Activated naive CD4-positive, alpha-beta T cell treated with anti-CD3 and anti-CD28 coated beads, Interleukin-2, amount 10 ng/mL, durations not matched to agents 7 days and 5 days (primary cell): Measurements from ENCODE around the gene FAM174B.

Source experiments
- CTCF ChIA-PET: fragments of 350-600 bp; sonication (Branson Sonifier 250); formaldehyde crosslinking; loops from one replicate; lab custom pipeline; 2021; ENCODE audit warnings: antibody characterized with exemption; lab: Charles Lee
- DNase-seq: peaks from one replicate; pipeline ENCODE4 v3.0.0-alpha.2; 2020
- H3K27ac Mint-ChIP-seq: one replicate; pipeline ENCODE4 v1.8.0; 2021; ENCODE audit warnings: mild to moderate bottlenecking, moderate library complexity, mixed read lengths
- H3K27me3 Mint-ChIP-seq: one replicate; pipeline ENCODE4 v1.8.0; 2021; ENCODE audit warnings: mild to moderate bottlenecking, mixed read lengths
- H3K36me3 Mint-ChIP-seq: one replicate; pipeline ENCODE4 v1.8.0; 2021; ENCODE audit warnings: mixed read lengths
- H3K4me1 Mint-ChIP-seq: one replicate; pipeline ENCODE4 v1.8.0; 2021; ENCODE audit warnings: mixed read lengths
- H3K4me3 Mint-ChIP-seq: one replicate; pipeline ENCODE4 v1.8.0; 2021; ENCODE audit warnings: mild to moderate bottlenecking, moderate library complexity, mixed read lengths
- H3K9me3 Mint-ChIP-seq: one replicate; pipeline ENCODE4 v1.8.0; 2021; ENCODE audit warnings: mixed read lengths

Gene FAM174B

DNA sequence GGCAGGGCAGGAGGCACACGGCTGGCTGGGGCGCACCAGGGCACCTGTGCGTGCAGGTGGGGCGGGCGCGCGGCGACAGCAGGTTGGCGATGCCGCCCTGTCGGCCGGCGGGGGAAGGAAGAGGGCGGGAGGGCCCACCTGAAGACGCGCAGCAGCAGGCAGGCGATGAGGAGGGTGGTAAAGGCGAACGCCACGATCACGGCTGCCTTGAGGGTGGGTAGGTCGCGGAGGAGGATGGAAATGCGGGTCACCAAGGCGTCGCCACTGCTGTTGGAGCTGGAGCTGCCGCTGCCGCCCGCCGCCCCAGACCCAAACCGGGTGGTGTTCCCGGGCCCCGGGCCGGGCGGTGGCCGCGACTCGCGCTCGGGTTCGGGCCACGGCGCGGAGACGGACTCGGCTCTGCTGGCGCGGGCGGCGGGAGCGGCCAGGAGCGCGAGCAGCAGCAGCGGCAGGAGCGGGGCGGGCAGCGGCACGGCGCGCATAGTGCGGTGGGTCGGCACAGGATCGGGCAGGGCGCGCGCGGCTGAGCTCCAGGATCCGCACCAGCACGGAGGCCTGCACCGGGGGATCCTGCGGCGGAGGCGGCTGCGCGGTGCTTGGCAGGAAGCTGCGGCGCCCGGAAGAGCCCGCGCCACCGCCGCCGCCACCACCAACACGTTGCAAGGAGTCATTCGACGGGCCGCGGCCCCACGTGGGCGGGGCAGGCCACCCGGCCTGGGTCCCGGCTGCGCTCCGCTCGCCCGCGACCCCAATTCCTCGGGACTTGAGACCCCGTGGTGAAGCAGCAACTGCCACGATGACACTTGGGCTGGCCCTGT, at the start of gene FAM174B:
Gene FAM174B, minus strand, starts transcription at position 598 of the 818 bp plus-strand sequence.
- peak; percentile 61 for DNase-seq

DNA sequence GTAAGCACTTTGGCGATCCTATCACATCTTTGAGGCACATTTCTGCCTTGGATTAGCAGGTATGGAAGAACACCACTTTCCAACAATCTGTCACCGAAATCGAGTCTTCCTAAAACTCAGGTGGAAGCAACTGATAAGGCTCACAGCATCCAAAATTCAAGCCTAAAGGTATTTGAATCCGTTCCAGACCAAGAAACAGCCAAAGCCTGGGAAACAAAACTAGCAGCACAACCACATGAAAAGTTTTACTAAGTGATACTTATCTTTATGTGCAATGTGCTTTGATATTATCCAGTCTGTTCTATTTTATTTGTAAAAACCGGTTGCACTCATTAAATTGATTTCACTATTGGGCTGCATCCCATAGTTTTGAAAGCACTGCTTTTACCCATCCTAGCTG, 40.5 kb upstream of the FAM174B start:
- Mint-ChIP-seq H3K27ac (no peak overlapping the region), H3K4me1 (no peaks in the 10 kb centered on the region), H3K27me3 (peaks cover 17% of the 10 kb centered on the region), H3K36me3 (no peaks in the 10 kb centered on the region), H3K9me3 (peaks cover 5% of the 10 kb centered on the region), H3K4me3 (no peak overlapping the region)
- CTCF ChIA-PET, result interaction anchor here (1.0 kb wide), 1 partner anchor 19 kb away, joined by 4 read pairs; no protein-coding TSS in a partner anchor
- no peak for DNase-seq

More for the DNA sequence above, at the start of gene FAM174B:
- peak within 1 kb of the TSS; percentile 42 for H3K27ac Mint-ChIP-seq
- H3K9me3 Mint-ChIP-seq, result no peaks in the 10 kb centered on the region
- H3K27me3 Mint-ChIP-seq, result peaks cover 62% of the 10 kb centered on the region
- H3K4me3 Mint-ChIP-seq, result peak within 1 kb of the TSS; percentile 68
- H3K36me3 Mint-ChIP-seq, result no peaks in the 10 kb centered on the region
- CTCF ChIA-PET, result no interaction called here
- peaks cover 12% of the 10 kb centered on the region for H3K4me1 Mint-ChIP-seq

DNA sequence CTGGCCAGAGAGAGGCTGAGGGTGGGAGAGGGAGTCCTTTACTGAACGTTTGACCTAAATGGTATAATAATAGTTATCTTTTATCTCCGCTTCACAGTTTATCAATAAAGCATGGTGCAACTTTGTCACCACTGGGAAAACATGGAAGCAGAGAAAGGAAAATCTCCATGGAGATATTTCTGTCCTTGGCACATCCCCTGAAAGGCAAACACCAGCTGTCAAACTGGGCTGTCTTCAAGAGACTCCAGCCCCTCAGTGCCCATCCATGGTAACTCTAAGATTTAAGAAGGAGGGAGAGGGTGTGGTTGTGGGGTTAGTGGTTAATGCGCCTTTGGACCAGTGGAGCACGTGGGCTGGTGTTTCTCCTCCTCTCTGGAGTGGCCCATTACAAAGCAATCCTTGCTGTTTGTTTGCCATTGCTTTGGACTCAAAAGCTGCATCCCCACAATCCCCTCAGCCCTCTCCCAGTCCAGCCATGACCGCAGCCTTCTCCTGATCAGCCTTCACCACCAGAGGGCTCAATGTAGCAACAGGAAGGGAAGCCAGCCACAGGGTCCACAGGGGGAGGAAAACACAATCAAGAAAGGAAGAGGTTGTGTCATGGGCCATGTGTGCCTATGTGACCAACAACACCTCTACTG, 38.2 kb upstream of the FAM174B start:
- DNase-seq, result no peak
- H3K4me1 Mint-ChIP-seq, result no peaks in the 10 kb centered on the region
- H3K36me3 Mint-ChIP-seq, result no peaks in the 10 kb centered on the region
- H3K27me3 Mint-ChIP-seq, result peaks cover 18% of the 10 kb centered on the region
- peaks cover 3% of the 10 kb centered on the region for H3K9me3 Mint-ChIP-seq
- CTCF ChIA-PET, result no interaction called here
- no peak overlapping the region for H3K4me3 Mint-ChIP-seq
- H3K27ac Mint-ChIP-seq, result no peak overlapping the region

DNA sequence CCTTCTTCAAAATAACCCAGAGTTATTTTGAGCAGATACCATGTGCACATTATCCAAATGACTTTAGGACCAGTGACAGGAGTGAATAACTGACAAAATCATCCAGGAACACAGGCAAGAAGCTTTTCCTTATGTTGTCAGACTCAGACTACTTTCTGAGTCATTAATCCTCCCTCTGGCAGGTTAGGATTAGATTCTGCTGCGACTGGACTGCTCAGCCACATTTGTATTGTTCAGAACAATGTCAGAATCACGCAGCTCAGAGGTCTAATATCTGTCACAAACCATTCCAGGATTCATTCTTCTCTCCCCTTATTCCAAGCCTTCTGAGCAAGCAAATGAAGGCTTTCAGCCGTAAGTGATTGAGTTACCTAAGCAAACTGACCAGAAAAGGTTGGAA, 34.8 kb upstream of the FAM174B start:
- H3K9me3 Mint-ChIP-seq, result no peaks in the 10 kb centered on the region
- DNase-seq, result no peak
- H3K27ac Mint-ChIP-seq, result no peak overlapping the region
- H3K4me1 Mint-ChIP-seq, result no peaks in the 10 kb centered on the region
- H3K36me3 Mint-ChIP-seq, result no peaks in the 10 kb centered on the region
- CTCF ChIA-PET, result no interaction called here
- H3K4me3 Mint-ChIP-seq, result no peak overlapping the region
- peaks cover 13% of the 10 kb centered on the region for H3K27me3 Mint-ChIP-seq

DNA sequence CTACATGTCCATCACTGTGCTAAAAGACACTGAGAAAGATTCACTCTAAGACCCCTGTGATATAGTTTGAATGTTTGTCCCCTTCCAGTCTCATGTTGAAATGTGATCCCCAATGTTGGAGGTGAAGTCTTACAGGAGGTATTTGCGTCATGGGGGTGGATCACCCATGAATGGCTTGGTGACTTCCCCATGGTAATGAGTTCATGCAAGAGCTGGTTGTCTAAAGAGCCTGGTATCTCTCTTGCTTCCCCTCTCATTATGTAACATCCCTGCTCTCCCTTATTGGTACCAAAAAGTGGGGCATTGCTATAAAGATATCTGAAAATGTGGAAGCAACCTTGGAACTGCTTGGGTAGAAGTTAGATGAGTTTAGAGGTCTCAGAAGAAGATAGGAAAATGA, 32.2 kb upstream of the FAM174B start:
- no peak overlapping the region for H3K27ac Mint-ChIP-seq

DNA sequence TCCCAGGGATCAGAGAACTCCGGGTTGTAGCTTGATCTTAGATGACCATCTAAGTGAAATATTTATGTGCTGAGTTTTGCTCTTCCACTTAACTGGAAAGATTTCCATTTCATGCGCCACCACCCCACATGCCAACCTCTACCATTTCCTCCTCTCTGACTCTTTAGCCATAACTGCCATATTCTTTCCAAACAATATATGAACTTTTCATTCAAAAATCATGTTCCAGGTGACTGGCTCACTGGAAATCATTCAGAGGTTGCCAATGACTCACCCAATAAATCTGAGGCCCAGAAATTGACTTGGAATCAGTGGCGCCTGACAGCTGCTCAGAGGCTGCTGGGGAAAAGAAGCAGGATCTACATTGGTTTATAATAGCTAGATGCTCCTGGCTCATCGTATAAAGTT, 31.6 kb upstream of the FAM174B start:
- Mint-ChIP-seq H3K36me3 (no peaks in the 10 kb centered on the region), H3K9me3 (no peaks in the 10 kb centered on the region), H3K27me3 (peaks cover 21% of the 10 kb centered on the region), H3K4me3 (no peak overlapping the region), H3K27ac (no peak overlapping the region), H3K4me1 (no peaks in the 10 kb centered on the region)
- no peak for DNase-seq
- CTCF ChIA-PET, result interaction anchor here (2.2 kb wide), 1 partner anchor 28 kb away, joined by 5 read pairs; no protein-coding TSS in a partner anchor

More for the DNA sequence above, 32.2 kb upstream of the FAM174B start:
- Mint-ChIP-seq H3K4me1 (no peaks in the 10 kb centered on the region), H3K9me3 (no peaks in the 10 kb centered on the region), H3K36me3 (no peaks in the 10 kb centered on the region), H3K27me3 (peaks cover 21% of the 10 kb centered on the region), H3K4me3 (no peak overlapping the region)
- CTCF ChIA-PET, result interaction anchor here (2.2 kb wide), 1 partner anchor 27 kb away, joined by 5 read pairs; no protein-coding TSS in a partner anchor
- no peak for DNase-seq

DNA sequence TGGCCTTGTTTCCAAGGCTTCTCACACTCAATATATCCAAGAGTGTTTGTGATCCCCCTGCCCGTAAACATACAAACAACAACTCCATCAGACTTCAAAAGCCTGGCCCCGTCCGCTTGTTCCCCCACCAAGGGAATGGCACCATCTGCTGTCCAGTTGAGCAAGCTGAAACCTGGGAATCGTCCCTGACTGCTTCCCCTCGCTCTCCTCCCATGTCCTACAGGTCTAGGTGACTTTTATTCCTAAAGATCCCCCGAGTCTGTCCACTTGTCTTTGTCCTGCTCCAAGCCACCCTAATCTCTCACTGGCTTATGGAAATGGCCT, 27.9 kb upstream of the FAM174B start:
- H3K27me3 Mint-ChIP-seq, result peaks cover 17% of the 10 kb centered on the region
- DNase-seq, result no peak
- CTCF ChIA-PET, result no interaction called here
- no peak overlapping the region for H3K27ac Mint-ChIP-seq
- no peaks in the 10 kb centered on the region for H3K36me3 Mint-ChIP-seq
- H3K9me3 Mint-ChIP-seq, result no peaks in the 10 kb centered on the region
- H3K4me1 Mint-ChIP-seq, result no peaks in the 10 kb centered on the region
- no peak overlapping the region for H3K4me3 Mint-ChIP-seq

DNA sequence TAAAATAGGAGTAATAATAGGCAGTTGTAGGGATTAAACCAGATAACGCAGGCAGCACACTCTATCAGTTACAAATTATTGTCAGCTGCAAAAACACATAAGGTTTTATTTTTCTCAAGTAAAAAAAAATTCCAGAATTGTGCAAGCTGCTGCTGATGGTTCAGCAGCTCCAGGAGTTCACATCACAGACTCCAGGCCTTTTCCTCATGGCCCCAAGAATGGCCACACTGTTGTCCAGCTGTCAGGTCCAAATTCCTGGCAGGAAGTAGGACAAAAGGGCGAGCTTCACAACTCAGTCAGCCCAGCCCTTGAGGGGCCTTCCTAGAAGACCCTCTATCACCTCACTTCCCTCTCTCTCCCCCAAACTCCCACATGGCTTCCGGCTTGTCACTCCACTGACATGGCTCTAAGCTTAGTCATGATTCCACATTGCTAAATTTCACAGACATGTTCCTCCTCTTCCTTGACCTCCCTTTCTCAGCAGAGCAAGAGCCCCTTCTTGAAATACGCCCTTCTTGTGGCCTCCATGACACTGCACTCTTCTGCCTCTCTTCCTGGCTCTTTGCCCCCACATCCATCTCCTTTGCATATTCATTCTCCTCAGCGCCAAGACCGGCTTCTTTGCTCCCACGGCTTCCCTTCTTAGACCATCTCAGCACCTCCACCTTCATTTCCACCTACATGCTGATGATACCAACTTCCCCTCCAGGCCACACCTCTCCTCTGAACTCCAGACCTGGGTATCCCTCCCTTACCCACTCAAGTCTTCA, 27.4 kb upstream of the FAM174B start:
- no peak for DNase-seq
- H3K4me3 Mint-ChIP-seq, result no peak overlapping the region
- H3K4me1 Mint-ChIP-seq, result no peaks in the 10 kb centered on the region
- no peaks in the 10 kb centered on the region for H3K36me3 Mint-ChIP-seq
- peaks cover 21% of the 10 kb centered on the region for H3K27me3 Mint-ChIP-seq
- CTCF ChIA-PET, result no interaction called here
- no peak overlapping the region for H3K27ac Mint-ChIP-seq
- H3K9me3 Mint-ChIP-seq, result no peaks in the 10 kb centered on the region

DNA sequence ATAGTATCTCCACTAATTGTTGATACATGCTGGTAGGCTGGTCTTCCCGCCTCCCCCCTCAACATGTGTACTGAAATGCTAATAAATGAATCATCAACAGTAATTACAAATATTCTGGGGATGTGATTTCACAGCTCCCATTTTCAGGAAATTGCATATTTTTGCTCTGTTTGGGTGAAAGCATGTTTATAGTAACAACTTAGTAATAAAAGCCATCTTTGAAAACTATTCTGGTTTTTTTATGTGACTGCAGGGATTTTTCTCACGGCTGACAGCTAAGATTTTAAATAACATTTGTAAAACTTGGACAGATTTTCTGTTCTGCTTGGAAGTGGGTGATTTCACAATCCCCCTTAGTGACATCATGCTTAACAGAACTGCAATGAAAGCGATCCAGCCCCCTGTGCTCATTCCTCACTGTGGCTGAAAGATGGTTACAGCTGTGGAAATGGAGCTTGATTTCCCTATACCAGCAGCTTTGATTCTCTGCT, 25.6 kb upstream of the FAM174B start:
- no peaks in the 10 kb centered on the region for H3K9me3 Mint-ChIP-seq
- DNase-seq, result no peak
- no peak overlapping the region for H3K4me3 Mint-ChIP-seq

DNA sequence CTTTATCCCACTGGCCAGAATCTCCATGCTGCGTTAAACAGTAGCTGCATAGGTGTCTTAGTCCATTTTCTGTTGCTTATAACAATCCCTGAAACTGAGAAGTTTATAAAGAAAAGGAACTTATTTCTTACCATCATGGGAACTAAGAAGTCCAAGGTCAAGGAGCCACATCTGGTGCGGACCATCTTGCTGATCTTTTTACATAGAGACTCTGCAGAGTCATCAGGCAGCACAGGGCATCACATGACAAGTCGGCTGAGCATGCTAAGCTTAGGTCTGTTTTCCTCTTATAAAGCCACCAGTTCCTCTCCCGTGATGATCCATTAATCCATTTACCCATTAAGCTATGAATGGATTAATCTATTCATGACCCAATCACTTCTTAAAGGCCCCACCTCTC, 22.4 kb upstream of the FAM174B start:
- no peak overlapping the region for H3K27ac Mint-ChIP-seq
- peaks cover 14% of the 10 kb centered on the region for H3K27me3 Mint-ChIP-seq
- CTCF ChIA-PET, result no interaction called here
- no peaks in the 10 kb centered on the region for H3K9me3 Mint-ChIP-seq
- no peaks in the 10 kb centered on the region for H3K4me1 Mint-ChIP-seq
- no peaks in the 10 kb centered on the region for H3K36me3 Mint-ChIP-seq
- no peak for DNase-seq
- no peak overlapping the region for H3K4me3 Mint-ChIP-seq

More for the DNA sequence above, 25.6 kb upstream of the FAM174B start:
- no peaks in the 10 kb centered on the region for H3K36me3 Mint-ChIP-seq
- CTCF ChIA-PET, result no interaction called here
- no peaks in the 10 kb centered on the region for H3K4me1 Mint-ChIP-seq
- peaks cover 22% of the 10 kb centered on the region for H3K27me3 Mint-ChIP-seq
- H3K27ac Mint-ChIP-seq, result no peak overlapping the region

DNA sequence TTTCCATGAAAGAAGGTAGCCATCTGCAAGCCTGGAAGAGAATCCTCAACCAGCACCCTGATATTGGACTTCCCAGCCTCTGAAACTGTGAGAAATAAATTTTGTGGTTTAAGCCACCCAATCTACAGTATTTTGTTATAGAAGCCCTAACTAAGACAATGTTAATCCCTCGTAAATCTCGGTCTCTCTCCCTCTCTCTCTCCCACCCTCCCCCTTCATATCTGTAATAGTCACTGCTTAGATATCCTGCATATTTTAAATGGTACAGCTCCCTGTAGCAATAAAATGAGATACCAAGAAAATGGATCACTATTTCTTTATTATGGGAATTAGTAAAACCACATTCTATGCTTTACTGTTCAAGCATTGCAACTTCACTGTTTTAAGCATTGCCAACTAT, 21.0 kb upstream of the FAM174B start:
- Mint-ChIP-seq H3K36me3 (no peaks in the 10 kb centered on the region), H3K27me3 (peaks cover 16% of the 10 kb centered on the region), H3K4me3 (no peak overlapping the region), H3K9me3 (no peaks in the 10 kb centered on the region), H3K4me1 (no peaks in the 10 kb centered on the region), H3K27ac (no peak overlapping the region)
- CTCF ChIA-PET, result interaction anchor here (0.7 kb wide), 1 partner anchor 64 kb away, joined by 3 read pairs; no protein-coding TSS in a partner anchor
- no peak for DNase-seq

DNA sequence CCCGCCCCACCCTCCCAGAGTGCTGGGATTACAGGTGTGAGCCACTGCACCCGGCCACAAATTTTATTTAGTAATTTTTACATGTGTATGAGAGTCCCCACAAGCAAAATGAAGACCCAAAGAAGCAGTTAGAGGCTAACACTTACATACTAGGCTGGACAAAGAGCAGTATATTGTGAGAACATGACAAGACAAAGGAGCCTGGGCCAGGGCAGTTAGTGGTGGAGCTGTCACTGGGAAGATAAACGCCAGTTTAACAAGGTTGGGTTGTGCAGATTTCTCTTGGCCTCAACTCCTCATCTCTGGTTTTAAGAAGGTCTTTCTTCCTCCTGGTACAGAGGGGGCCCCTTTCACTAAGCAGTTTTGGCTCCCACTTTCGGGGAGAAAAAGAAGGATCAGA, 19.9 kb upstream of the FAM174B start:
- DNase-seq, result no peak
- Mint-ChIP-seq H3K36me3 (no peaks in the 10 kb centered on the region), H3K9me3 (no peaks in the 10 kb centered on the region), H3K27ac (no peak overlapping the region), H3K27me3 (peaks cover 19% of the 10 kb centered on the region), H3K4me1 (no peaks in the 10 kb centered on the region), H3K4me3 (no peak overlapping the region)
- CTCF ChIA-PET, result no interaction called here

DNA sequence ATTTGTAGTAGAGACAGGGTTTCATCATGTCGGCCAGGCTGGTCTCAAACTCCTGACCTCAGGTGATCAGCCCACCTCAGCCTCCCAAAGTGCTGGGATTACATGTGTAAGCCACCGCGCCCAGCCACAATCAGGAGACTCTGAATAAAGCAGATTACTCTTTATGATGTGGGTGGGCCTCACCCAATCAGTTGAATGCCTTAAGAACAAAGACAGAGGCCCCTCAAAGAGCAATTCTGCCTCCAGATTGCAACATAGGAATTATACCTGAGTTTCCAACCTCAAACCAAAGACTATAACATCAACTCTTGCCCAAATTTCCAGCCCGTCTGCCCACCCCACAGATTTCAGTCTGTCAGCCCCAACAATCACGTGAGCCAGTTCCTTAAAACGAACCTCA, 18.8 kb upstream of the FAM174B start:
- H3K4me3 Mint-ChIP-seq, result no peak overlapping the region
- H3K4me1 Mint-ChIP-seq, result no peaks in the 10 kb centered on the region
- H3K9me3 Mint-ChIP-seq, result no peaks in the 10 kb centered on the region
- no peak for DNase-seq
- H3K27ac Mint-ChIP-seq, result no peak overlapping the region
- H3K27me3 Mint-ChIP-seq, result peaks cover 20% of the 10 kb centered on the region
- CTCF ChIA-PET, result no interaction called here
- H3K36me3 Mint-ChIP-seq, result no peaks in the 10 kb centered on the region

DNA sequence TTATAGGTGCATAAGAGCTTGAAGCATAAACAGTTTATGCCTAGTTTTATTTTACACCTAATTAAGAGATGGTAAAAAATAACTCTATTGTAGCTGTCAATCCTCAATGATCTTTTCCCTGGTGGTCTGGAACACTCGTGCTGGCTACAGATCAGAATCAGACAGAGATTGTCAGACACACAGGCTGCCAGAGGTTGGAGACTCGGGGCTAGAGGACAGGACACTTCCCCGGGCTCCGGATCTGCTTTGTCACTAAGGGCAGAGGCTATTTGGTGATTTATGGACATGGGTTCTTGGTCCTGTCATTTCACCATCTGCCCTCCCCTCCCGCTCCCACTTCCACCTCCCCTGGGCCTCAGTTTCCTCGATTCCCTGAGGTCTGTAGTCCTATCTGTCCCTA, 16.5 kb upstream of the FAM174B start:
- Mint-ChIP-seq H3K4me1 (no peaks in the 10 kb centered on the region), H3K9me3 (no peaks in the 10 kb centered on the region), H3K27ac (no peak overlapping the region), H3K36me3 (no peaks in the 10 kb centered on the region), H3K27me3 (peaks cover 28% of the 10 kb centered on the region), H3K4me3 (no peak overlapping the region)
- DNase-seq, result no peak
- CTCF ChIA-PET, result no interaction called here
